ENCODE data around the gene DNAH17.

The DNAH17 gene

DNA sequence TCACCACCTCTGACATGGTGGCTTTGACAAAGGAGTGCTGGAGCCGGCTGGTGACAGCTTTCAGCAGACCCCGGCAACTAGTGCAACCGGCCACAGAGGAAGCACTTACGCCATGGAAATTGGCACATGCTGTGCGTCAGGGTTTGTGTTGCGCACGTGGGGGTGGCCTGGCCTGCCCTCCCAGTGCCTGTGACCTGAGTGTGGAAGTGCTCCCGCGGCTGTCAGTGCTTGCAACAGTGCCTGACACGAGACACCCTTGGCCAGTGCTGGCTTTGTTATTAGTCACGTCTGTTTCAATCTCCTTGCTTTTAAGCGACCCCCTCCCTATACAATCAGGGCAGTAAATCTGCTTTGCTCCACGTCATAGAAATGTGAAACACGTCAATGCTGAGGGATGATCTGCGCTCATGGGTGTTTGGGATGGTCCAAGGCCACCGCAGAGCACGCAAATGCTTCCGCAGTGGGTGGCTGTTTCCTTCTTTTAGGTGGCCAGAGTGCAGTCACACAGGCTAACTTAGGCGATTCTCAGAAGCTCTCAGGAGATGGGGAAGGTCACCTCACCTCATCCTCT lies 134.5 kb downstream of the DNAH17 start:
- no peak for DNase-seq (ENCODE audit: low spot score)
- no peak for TF ChIP-seq CTCF (IDR thresholded peaks at IDR 0.05; ENCODE audit: borderline replicate concordance, control extremely low read depth, extremely low read depth, insufficient read depth, missing control alignments)
- in situ Hi-C loops (cut with MboI; ENCODE audit: low sequenced_read_pairs, unreplicated experiment), result no loop called here

DNA sequence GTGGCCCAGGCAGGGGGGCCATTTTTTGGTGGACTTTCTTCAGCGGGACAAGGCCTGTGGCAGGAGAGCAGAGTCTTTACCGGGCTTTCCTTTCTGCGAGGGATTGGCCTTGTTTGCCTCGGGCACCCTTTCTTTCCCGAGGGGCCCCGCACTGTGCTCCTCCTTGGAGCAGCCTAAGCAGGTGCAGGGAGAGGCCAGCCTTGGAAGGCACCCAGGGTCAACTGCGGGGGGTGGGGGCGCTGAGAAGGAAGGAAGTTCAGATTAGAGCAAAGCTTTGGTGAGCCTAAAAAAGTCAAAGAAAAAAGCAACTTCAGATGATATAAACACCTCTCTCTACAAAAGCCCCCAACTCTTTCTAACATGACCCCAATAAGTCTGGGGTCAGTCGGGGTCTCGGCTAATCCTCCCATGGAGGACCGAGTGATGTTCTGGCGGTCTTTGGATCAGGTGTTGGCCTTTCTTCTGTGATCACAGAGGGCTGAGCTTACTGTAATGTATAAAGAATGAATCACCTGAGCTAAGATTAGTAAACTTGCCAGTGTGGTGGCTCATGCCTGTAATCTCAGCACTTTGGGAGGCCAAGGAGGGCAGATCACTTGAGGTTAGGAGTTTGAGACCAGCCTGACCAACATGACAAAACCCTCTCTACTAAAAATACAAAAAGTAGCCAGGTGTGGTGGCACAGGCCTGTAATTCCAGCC lies 135.8 kb downstream of the DNAH17 start:
- in situ Hi-C loops (cut with MboI; ENCODE audit: low sequenced_read_pairs, unreplicated experiment), result no loop called here
- no peak for DNase-seq (ENCODE audit: low spot score)

GRCh38 chr17:78438694-78439325 lies 138.4 kb downstream of the DNAH17 start:
- in situ Hi-C loops (cut with MboI; ENCODE audit: low sequenced_read_pairs, unreplicated experiment), result no loop called here
- TF ChIP-seq CTCF (IDR thresholded peaks at IDR 0.05; ENCODE audit: borderline replicate concordance, control extremely low read depth, extremely low read depth, insufficient read depth, missing control alignments), result no peak

More for the DNA sequence above, 135.8 kb downstream of the DNAH17 start:
- no peak for TF ChIP-seq CTCF (IDR thresholded peaks at IDR 0.05; ENCODE audit: borderline replicate concordance, control extremely low read depth, extremely low read depth, insufficient read depth, missing control alignments)

DNA sequence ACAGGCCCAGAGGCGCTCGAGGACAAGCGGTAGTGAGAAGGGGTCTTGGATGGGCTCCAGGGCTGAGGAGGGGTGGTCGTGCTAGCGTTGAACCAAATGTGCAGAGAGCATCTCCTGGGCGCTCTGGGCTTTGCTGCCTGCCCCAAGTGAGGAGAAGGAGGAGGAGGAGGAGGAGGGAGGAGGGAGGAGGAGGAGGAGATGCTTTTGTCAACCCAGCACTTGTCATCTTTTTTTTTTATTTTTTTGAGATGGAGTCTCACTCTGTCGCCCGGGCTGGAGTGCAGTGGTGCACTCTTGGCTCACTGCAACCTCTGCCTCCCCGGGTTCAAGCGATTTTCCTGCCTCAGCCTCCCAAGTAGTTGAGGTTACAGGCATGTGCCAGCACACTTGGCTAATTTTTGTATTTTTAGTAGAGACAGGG lies 138.9 kb downstream of the DNAH17 start:
- DNase-seq (ENCODE audit: low spot score), result no peak
- no peak for TF ChIP-seq CTCF (IDR thresholded peaks at IDR 0.05; ENCODE audit: borderline replicate concordance, control extremely low read depth, extremely low read depth, insufficient read depth, missing control alignments)
- in situ Hi-C loops (cut with MboI; ENCODE audit: low sequenced_read_pairs, unreplicated experiment), result no loop called here

More at GRCh38 chr17:78438694-78439325, 138.4 kb downstream of the DNAH17 start:
- DNase-seq (ENCODE audit: low spot score), result no peak

DNA sequence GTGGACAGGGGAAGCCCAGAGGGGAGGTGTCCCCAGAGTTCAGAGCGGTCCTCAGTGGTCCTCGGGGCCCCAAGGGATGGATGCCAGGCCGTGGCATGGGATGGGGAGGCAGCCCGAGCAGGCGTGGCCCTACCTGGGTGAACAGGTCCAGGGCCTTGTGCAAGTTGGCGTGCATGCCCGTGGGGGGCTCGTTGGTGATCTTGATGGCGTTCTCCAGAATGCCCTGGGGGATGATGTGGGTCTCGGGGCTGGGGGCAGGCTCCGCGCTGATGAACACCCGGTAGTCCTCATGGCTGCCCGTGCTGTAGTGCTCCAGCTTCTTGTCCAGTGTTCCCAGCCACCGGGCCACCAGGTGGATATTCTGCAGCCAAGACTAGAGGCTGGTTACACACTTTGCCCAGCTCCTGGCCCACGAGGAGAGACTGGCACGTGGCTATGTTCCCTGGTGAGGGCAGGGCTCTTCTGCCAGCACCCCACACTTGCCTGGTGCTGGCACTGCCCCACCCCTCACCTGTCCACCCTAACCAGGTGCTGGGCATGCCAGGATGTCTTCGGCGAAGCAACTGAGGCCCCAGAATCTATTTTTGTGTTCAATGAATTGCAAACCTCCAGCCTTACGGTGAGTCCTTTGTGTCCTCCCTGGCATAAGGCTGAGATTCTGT lies 139.6 kb downstream of the DNAH17 start:
- DNase-seq (ENCODE audit: low spot score), result no peak
- no peak for TF ChIP-seq CTCF (IDR thresholded peaks at IDR 0.05; ENCODE audit: borderline replicate concordance, control extremely low read depth, extremely low read depth, insufficient read depth, missing control alignments)
- in situ Hi-C loops (cut with MboI; ENCODE audit: low sequenced_read_pairs, unreplicated experiment), result no loop called here

- in situ Hi-C loops (cut with MboI; ENCODE audit: low sequenced_read_pairs, unreplicated experiment), result no loop called here
- DNase-seq (ENCODE audit: low spot score), result no peak
- no peak for TF ChIP-seq CTCF (IDR thresholded peaks at IDR 0.05; ENCODE audit: borderline replicate concordance, control extremely low read depth, extremely low read depth, insufficient read depth, missing control alignments)
Measured at GRCh38 chr17:78435330-78436005, 141.7 kb downstream of the DNAH17 start.

All from GM13976 (cell line).